Measurements from ENCODE around the gene TCERG1.

Gene TCERG1

DNA sequence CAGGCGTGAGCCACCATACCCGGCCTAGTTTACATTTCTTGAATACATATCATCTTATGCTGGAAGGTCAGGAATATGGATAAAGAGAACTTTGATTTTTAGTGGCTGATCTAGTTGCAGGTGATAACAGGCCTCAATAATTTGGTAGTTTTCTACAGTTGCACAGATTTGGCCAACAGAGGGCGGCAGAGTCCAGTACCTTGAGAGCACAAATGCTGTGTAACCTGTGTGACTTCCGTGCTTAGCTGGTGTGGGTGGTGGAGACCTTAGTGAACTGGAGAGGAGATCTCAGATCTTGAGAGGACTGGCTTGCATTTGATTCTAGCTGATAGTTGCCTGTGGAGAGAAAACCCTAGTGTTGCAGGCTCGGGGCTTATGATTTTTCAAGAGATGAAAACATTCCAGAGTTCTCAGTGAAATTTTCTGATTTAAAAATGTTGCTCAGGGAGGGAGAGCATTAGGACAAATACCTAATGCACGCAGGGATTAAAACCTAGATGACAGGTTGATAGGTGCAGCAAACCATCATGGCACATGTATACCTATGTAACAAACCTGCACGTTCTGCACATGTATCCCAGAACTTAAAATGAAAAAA lies 86.2 kb downstream of the TCERG1 start:
- CTCF ChIA-PET, result interaction anchor here (0.5 to 3.1 kb wide), 21 partner anchors 9 to 1836 kb away, joined by 3 to 32 read pairs (median 5); partner anchors contain the start of gene GPR151
- DNase-seq (ENCODE audit: low spot score), result peak; percentile 68
- TF ChIP-seq, protein P1, sequence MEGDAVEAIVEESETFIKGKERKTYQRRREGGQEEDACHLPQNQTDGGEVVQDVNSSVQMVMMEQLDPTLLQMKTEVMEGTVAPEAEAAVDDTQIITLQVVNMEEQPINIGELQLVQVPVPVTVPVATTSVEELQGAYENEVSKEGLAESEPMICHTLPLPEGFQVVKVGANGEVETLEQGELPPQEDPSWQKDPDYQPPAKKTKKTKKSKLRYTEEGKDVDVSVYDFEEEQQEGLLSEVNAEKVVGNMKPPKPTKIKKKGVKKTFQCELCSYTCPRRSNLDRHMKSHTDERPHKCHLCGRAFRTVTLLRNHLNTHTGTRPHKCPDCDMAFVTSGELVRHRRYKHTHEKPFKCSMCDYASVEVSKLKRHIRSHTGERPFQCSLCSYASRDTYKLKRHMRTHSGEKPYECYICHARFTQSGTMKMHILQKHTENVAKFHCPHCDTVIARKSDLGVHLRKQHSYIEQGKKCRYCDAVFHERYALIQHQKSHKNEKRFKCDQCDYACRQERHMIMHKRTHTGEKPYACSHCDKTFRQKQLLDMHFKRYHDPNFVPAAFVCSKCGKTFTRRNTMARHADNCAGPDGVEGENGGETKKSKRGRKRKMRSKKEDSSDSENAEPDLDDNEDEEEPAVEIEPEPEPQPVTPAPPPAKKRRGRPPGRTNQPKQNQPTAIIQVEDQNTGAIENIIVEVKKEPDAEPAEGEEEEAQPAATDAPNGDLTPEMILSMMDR (conservative IDR thresholded peaks at IDR 0.05; ENCODE audit: low read depth), result peak; percentile 95
- no peak overlapping the region for H3K27ac ChIP-seq
- POLR2A ChIA-PET (ENCODE audit: low non-redundant PET), result no interaction called here

DNA sequence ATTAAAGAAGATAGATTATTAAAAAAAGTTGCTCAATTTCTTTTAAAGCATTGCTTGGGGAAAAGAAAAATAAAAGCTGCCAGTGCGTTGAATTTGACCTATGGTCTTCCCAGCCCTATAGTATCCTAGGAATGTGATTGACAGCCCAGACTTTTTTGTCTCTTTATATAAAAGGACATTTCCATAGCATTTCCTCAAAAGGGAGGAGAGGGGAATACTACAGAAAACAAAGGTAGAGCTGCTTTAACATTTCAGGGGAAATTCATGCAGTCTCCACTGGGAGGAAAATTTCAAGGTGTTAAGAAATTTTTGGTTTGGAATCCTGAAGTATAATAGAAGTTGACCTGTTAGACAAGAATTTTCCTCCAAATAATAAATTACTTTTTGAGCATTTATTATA lies 86.7 kb downstream of the TCERG1 start:
- ChIA-PET CTCF (interaction anchor here (0.5 to 3.1 kb wide), 21 partner anchors 8 to 1836 kb away, joined by 3 to 32 read pairs (median 5); partner anchors contain the start of gene GPR151), POLR2A (ENCODE audit: low non-redundant PET) (no interaction called here)
- H3K27ac ChIP-seq, result no peak overlapping the region
- no peak for DNase-seq (ENCODE audit: low spot score)
- TF ChIP-seq, protein P1 (conservative IDR thresholded peaks at IDR 0.05; ENCODE audit: low read depth), result no peak

DNA sequence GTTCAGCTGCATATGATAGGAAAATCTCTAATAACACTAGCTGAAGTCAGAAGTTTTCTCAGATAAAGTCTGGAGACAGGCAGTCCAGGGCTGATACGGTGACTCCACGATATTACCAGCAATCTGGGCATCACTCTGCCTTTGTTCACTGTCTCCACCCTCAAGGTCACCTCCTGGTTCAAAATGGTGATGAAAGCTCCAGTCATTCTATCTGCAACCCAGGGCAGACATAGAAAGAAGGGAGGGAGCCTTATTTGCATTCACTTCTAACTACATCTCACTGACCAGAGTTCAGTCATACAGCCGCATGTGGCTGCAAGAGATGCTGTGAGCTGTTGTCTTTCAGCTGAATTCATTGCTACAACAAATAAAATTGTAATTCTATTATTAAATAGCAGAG lies 91.3 kb downstream of the TCERG1 start:
- no peak overlapping the region for H3K27ac ChIP-seq
- TF ChIP-seq, protein P1 (conservative IDR thresholded peaks at IDR 0.05; ENCODE audit: low read depth), result no peak
- DNase-seq (ENCODE audit: low spot score), result no peak
- ChIA-PET CTCF (interaction anchor here (0.5 to 2.1 kb wide), 5 partner anchors 27 to 650 kb away, joined by 3 to 12 read pairs (median 7); partner anchors contain the start of gene PPP2R2B), POLR2A (ENCODE audit: low non-redundant PET) (interaction anchor here (0.6 kb wide), 1 partner anchor 116 kb away, joined by 3 read pairs; no protein-coding TSS in a partner anchor)

DNA sequence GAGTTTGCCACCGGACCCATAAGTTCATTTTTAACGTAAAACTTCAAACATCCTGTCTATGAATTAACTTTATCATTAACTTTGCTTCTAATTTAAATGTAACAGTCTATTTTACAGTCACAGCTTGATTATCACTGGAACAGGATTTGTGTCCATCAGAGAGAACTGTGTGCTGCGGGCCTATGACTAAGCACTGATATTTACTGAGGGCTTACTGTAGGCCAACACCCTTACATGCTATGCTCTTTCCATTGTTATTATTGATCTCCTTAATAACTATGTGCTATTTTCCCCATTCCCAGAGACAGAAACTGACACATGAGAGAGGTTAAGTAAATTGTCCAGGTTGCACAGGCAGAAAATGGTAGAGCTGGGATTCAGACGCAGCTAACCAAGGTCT lies 92.8 kb downstream of the TCERG1 start:
- POLR2A ChIA-PET (ENCODE audit: low non-redundant PET), result no interaction called here
- TF ChIP-seq, protein P1 (conservative IDR thresholded peaks at IDR 0.05; ENCODE audit: low read depth), result no peak
- DNase-seq (ENCODE audit: low spot score), result no peak
- CTCF ChIA-PET, result interaction anchor here (0.6 to 1.0 kb wide), 6 partner anchors 419 to 1038 kb away, joined by 3 to 4 read pairs (median 3); no protein-coding TSS in a partner anchor
- H3K27ac ChIP-seq, result no peak overlapping the region

DNA sequence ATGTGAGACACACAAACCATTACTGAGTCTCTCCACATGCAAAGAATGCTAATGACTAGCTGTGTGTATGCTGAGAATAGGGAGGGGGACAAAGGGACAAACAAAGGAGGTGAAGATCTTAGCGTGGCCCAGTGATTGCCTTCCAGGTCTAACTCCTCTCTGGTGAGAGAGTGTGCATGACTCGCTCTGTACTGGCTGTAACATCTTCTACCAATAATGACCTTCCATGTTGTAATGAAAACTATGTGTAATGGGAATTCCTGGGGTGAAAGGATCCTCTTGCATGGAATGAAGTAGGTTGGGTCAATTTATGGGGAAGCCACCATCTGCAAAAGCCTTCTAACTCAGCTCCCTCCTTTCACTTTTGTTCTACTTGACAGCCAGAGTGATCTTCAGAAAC lies 93.3 kb downstream of the TCERG1 start:
- H3K27ac ChIP-seq, result no peak overlapping the region
- TF ChIP-seq, protein P1 (conservative IDR thresholded peaks at IDR 0.05; ENCODE audit: low read depth), result no peak
- ChIA-PET CTCF (interaction anchor here (0.6 to 1.0 kb wide), 6 partner anchors 290 to 1038 kb away, joined by 3 to 4 read pairs (median 3); no protein-coding TSS in a partner anchor), POLR2A (ENCODE audit: low non-redundant PET) (no interaction called here)
- DNase-seq (ENCODE audit: low spot score), result no peak

DNA sequence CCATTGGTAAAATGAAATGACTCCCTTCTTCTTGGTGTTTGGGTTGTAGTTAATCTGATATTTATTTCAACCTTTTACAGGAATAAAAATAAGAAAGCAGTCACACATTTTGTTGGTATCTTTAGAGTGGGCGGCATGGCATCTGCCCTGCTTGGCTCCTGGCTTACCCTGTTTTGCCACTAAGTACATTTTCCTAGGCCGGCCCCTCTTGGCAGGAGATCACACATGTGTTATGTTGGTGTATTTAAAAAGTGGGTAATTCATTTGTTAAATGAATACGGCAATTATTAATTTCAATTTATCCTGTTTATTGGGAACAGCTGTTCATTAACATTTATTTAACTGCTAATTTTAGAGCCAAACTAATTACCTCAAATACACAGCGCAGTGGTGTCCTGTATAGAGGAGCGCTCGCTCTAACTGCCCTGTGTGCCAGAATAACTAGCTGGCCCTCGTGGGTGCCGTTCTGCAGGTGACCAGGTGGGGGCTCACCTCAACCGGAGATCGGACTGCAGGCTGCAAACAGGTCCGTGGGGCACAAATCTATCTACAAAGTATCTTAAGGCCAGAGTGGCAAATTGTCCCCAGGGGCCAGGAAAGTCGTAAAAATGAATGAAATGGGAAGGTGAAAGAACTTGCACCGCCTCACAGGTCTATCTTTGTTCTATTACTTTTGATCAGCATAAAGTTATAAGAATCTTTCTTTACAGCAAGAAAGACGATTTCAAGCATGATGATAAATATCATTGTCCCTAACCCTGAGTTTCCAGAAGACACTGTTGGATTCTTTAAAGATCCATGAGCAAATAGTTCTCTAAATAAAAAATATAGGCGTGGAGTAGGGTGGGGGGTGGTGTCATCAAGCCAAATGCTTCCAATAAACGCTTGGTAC lies 95.1 kb downstream of the TCERG1 start:
- peak; percentile 82 for DNase-seq (ENCODE audit: low spot score)
- POLR2A ChIA-PET (ENCODE audit: low non-redundant PET), result no interaction called here
- TF ChIP-seq, protein P1 (conservative IDR thresholded peaks at IDR 0.05; ENCODE audit: low read depth), result peak; percentile 96
- CTCF ChIA-PET, result interaction anchor here (0.5 to 2.9 kb wide), 17 partner anchors 8 to 827 kb away, joined by 3 to 70 read pairs (median 3); no protein-coding TSS in a partner anchor
- no peak overlapping the region for H3K27ac ChIP-seq

Data from RWPE1 (cell line).